Lower leg skin (tissue), 4 donors: ENCODE measurements around the gene PLXNA2. TPM values are rescaled to one million over a fixed set of nuclear protein-coding genes. Genes with fewer than 3 reads are reported as not detected.
A peak's percentile ranks its signal among the peaks of the same experiment; 100 is the strongest.

Source experiments
- DNase-seq, 2 donors: peaks; one replicate each; pipeline ENCODE4 v3.0.0-alpha.2; 2019; ENCODE audit warnings: low spot score in 2 of 2
- H3K4me3 ChIP-seq: fragments of 200-600 bp; sonication (generic); 2 replicates; pipeline ENCODE4 v1.5.1; 2017; ENCODE audit warnings: mild to moderate bottlenecking, low read depth; ENCODE audit not compliant: poor library complexity, severe bottlenecking
- CTCF ChIP-seq, 3 donors: fragments of 450-650 bp; IDR thresholded peaks; one replicate each; pipeline ENCODE4 v1.5.1; 2016; ENCODE audit warnings: antibody characterized with exemption in 3 of 3, mild to moderate bottlenecking in 3 of 3, moderate library complexity in 2 of 3
- POLR2A ChIP-seq, 2 donors: fragments of 450-650 bp; IDR thresholded peaks; one replicate each; pipeline ENCODE4 v1.6.1; 2016 to 2017; ENCODE audit warnings: antibody characterized with exemption in 2 of 2, mild to moderate bottlenecking in 1 of 2, moderate library complexity in 1 of 2
- WGBS, 2 donors: methylation state at CpG; one replicate each; pipeline ENCODE4 v1.1.5; 2018; 5-methylcytosine and 5-hydroxymethylcytosine counted together
- intact Hi-C: fragments of 100-400 bp; cut with DNase I; formaldehyde crosslinking; loops from one replicate; pipeline ENCODE4 v1.15.0; 2023; ENCODE audit warnings: low total_unique reads
- total RNA-seq, 4 donors: library from RNA; depleted of rRNA; stranded (reverse); fragments of >200 nt; gene quantifications; one replicate each; pipeline ENCODE4 v1.1.0, GENCODE V29; 2016

The PLXNA2 gene
- total RNA-seq, 4 donors from 2014 or later: 27.4 to 44.2 (median 36.9) TPM

- intact Hi-C loops: no loop called here
- no peak overlapping the region for H3K4me3 ChIP-seq
- TF ChIP-seq CTCF (IDR thresholded peaks at IDR 0.05) (no peak), POLR2A (IDR thresholded peaks at IDR 0.05) (no peak)
- DNase-seq: no peak
- 69 to 71% methylated on average over 3 of the region's 3 CpGs for WGBS, 2 donors
These were observed 235.7 kb downstream of the PLXNA2 start for GRCh38 chr1:208008534-208008933.

- DNase-seq: no peak
- intact Hi-C loops: no loop called here
- WGBS, 2 donors: 51 to 60% methylated on average over 5 of the region's 5 CpGs
- no peak overlapping the region for H3K4me3 ChIP-seq
- TF ChIP-seq POLR2A (IDR thresholded peaks at IDR 0.05): no peak
- no peak for TF ChIP-seq CTCF (IDR thresholded peaks at IDR 0.05)
These were observed 236.2 kb downstream of the PLXNA2 start for GRCh38 chr1:208007938-208008342.

- TF ChIP-seq POLR2A (IDR thresholded peaks at IDR 0.05): no peak
- TF ChIP-seq CTCF (IDR thresholded peaks at IDR 0.05): no peak
- WGBS, 2 donors: 65 to 76% methylated on average over 3 of the region's 3 CpGs
- no peak overlapping the region for H3K4me3 ChIP-seq
- intact Hi-C loops: no loop called here
- no peak for DNase-seq
These were observed 236.8 kb downstream of the PLXNA2 start for GRCh38 chr1:208007319-208007937.

GRCh38 chr1:208006258-208006920 is 237.8 kb downstream of the PLXNA2 start:
- H3K4me3 ChIP-seq: no peak overlapping the region
- intact Hi-C loops: no loop called here
- peak in 1 of 2 donors; percentile 52 for DNase-seq
- 92 to 95% methylated on average over 2 of the region's 2 CpGs for WGBS, 2 donors
- TF ChIP-seq POLR2A (IDR thresholded peaks at IDR 0.05) (no peak), CTCF (IDR thresholded peaks at IDR 0.05) (no peak)

- 56 to 77% methylated on average over 3 of the region's 3 CpGs for WGBS, 2 donors
- no peak overlapping the region for H3K4me3 ChIP-seq
- no peak for DNase-seq
- intact Hi-C loops: no loop called here
- TF ChIP-seq POLR2A (IDR thresholded peaks at IDR 0.05) (no peak), CTCF (IDR thresholded peaks at IDR 0.05) (no peak)
These were observed 239.3 kb downstream of the PLXNA2 start for GRCh38 chr1:208004851-208005250.
